Erythroblast (primary cell): ENCODE results near the gene CAND1.

Experiments
- GATA1 ChIP-seq: IDR thresholded peaks from 2 replicates; pipeline ENCODE4 v1.6.1; 2011; ENCODE audit warnings: low read depth, mild to moderate bottlenecking, control low read depth, low read length, moderate library complexity
- POLR2A ChIP-seq: IDR thresholded peaks from 2 replicates; pipeline ENCODE4 v1.6.1; 2011; ENCODE audit warnings: mild to moderate bottlenecking, low read length

DNA sequence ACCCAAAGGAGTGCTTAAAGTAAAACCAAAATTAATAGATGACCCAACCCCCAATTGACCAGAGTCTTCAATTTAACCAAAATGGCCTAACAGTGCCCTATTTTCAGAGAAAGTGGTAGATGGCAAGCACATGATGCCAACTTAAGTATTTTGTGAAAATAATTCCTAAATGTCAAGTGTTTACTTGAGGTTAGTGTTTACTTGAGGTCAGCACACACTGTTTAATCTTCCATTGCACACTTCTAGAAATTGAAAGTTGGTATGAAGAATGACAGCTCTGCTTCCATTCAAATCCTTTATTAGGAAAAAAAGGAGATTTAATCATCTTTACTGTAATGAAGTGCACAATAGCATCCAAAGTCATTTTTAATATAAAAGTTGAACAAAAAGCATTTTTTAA is 25.9 kb upstream of the CAND1 start:
- TF ChIP-seq POLR2A (no peak), GATA1 (no peak)
